ENCODE data around the gene CENPC.

- TF ChIP-seq CTCF (IDR thresholded peaks at IDR 0.05; ENCODE audit: low read depth, low read length) (no peak), EZH2phosphoT487 (IDR thresholded peaks at IDR 0.05; ENCODE audit: low read depth) (no peak)
These were observed 22.2 kb downstream of the CENPC start for GRCh38 chr4:67522851-67523671.

Data from OCI-LY3 (cell line).